Erythroblast (primary cell): ENCODE results near the gene SMIM20.

Source experiments
- GATA1 ChIP-seq: IDR thresholded peaks from 2 replicates; pipeline ENCODE4 v1.6.1; 2011; ENCODE audit warnings: low read depth, mild to moderate bottlenecking, control low read depth, low read length, moderate library complexity
- POLR2A ChIP-seq: IDR thresholded peaks from 2 replicates; pipeline ENCODE4 v1.6.1; 2011; ENCODE audit warnings: mild to moderate bottlenecking, low read length

DNA sequence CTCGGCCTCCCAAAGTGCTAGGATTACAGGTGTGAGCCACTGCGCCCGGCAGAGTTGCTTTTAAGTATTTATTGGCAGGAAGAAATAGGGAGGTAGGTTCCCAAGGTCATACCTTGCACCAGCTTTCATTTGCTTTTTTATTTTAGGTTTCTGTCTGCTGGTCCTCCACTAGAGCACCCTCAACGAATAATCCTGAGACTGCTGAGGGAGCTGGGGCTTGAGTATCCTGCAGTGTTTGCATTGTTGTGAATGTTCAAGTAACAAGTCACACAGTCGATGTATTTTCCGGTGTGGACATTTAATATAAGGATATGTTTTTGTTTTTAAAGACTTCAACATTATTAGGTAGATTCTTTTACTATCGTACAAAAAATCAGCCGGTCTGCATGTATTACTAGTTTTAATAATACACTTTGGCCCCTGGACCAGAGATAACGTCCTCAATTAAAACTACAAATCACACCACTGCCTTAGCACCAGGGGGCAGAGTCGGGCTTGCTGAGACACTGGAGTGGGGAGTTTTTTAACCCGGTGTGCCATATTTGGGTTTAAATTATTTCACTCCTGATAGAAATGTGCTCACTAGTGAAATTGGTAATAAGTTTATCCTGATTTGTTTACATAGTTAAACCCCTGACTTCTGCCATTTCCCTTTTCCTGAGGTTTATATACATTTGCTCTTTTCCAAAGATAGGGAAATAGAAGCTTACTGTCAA lies 11.6 kb downstream of the SMIM20 start:
- TF ChIP-seq POLR2A (no peak), GATA1 (no peak)
